ENCODE results near the gene ONECUT1.
A peak's percentile ranks its signal among the peaks of the same experiment; 100 is the strongest.

ONECUT1 gene

GRCh38 chr15:52730594-52730993, 59.5 kb downstream of the ONECUT1 start:
- DNase-seq, result no peak

DNA sequence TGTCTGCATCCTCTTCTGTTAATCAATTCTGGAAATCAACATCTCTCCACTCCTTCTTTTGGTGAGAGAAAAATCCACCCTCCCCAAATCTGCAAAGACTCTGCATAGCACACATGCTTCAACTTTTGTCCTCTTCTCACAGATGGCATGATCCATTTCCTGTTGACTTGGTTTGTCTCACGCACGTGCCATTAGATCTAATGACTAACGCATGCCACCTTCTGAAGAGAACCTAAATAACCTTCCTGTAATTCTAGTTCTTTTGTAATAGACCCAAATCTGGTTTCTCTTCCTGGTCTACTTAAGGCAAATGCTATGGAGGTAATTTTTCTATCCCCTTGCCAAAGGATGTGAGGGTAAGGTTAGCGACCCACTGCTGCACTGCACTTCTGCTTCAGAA, 60.0 kb downstream of the ONECUT1 start:
- peak; percentile 43 for DNase-seq

DNA sequence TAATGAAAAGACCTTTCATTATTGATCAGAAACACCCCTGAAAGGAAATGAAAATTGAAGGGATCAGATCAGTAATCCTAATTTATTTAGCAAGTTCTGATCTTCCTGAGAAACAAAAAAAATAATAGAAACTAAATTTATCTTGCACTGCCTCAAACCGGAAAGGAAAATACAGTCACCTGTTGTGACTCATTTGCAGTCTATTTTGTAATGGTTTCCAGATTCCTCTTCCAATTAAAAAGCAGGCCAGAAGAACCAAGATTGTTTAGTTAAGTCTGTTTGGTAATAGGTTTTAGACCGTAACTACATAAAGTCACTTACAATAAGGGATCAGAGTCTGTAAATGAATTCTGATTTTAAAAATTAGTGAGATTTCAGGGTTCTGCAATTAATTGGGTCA, 61.2 kb downstream of the ONECUT1 start:
- DNase-seq, result no peak

- no peak for DNase-seq
Observed at GRCh38 chr15:52727815-52728214, 62.3 kb downstream of the ONECUT1 start.

- DNase-seq, result no peak
Observed at GRCh38 chr15:52726195-52726594, 63.9 kb downstream of the ONECUT1 start.

DNA sequence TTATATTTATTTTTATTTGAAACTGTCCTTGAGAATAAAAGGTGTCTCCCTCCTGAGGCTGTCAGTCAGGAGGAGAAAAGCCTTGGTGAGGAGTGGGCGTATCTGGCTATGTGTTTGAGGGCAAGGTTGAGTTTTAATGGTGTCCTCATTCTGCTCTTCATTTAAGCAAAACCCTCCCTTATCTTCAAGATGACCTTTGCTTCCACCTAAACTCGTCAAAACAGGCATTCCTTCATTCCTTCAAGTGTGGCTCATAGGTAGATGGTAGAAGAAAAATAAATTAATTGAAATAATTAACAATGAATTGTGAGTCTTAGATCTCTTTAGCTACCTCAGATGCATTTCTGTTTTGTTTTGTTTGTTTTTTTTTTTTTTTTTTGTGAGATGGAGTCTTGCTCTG, 71.6 kb downstream of the ONECUT1 start:
- no peak for DNase-seq

DNA sequence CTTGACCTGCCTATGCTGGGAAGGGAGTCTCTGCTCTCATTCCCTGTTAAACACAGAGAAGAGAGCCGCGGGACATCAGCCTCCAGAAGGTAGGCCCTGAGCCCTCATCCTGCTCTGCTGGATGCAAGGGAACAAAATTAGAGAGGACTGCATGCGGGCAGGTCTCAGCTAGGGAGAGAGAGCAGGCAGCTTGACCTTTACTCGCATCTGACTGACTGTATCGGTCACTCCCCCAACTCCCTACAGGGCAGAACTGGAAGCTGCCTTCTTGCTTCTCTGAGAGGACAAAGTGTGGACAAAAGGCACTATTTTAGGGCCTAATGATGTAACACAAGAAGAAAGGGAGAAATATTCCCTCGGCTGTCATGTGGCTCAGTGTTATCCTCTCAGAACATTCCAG, 72.2 kb downstream of the ONECUT1 start:
- peak; percentile 15 for DNase-seq

- peak; percentile 16 for DNase-seq
Observed at GRCh38 chr15:52717481-52717880, 72.7 kb downstream of the ONECUT1 start.

DNA sequence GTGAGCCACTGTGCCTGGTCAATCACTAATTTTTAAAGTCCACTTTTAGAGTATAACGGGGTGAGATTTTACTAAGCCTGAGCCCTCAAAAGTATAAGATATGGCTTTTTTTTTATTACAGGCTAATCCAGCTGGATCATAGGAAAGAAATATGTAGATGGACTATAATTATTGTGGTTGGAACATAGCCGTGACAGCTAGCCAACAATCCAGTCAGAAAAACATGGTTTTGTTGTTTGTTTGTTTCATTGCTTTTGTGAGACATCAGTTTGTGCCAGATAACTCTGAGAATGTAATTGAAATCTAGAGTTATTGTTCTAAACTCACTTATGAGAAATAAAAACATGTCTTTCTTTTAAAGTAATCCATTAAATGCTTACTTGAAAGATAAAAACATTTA, 73.6 kb downstream of the ONECUT1 start:
- no peak for DNase-seq

DNA sequence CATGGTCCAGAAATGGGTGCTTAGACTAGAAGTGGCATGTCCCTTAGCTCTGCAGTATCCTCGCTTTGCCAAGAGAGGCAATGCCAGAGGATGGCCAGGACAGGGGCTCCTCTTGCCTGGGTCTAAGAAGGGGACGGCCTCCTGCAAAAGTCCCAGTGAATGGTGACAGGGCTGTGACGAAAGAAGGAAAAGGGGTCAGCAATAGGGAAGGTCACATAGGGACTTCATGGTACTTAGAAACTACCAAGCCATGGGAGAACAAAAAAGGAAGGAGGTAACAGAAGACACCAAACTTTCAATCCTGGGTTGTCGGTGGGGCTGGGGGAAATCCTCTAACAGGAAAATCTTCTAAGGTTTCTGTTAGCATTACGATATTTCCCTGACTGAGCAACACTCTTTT, 74.7 kb downstream of the ONECUT1 start:
- DNase-seq, result peak; percentile 28

- DNase-seq, result peak; percentile 67
Observed at GRCh38 chr15:52714968-52715367, 75.2 kb downstream of the ONECUT1 start.

GRCh38 chr15:52710708-52711389, 79.3 kb downstream of the ONECUT1 start:
- DNase-seq, result no peak

GRCh38 chr15:52710050-52710707, 80.0 kb downstream of the ONECUT1 start:
- no peak for DNase-seq

GRCh38 chr15:52709187-52709981, 80.8 kb downstream of the ONECUT1 start:
- no peak for DNase-seq
